SK-N-MC (cell line): Measurements from ENCODE around the gene CDK11B.

Experiments used
- EZH2 ChIP-seq: fragments of 200-600 bp; sonication (generic); IDR thresholded peaks from one replicate; pipeline ENCODE4 v1.6.1; 2017; ENCODE audit warnings: antibody characterized with exemption
- FOXP2 ChIP-seq: optimal IDR thresholded peaks from 2 replicates; pipeline ENCODE3; 2011; ENCODE audit warnings: mild to moderate bottlenecking, moderate library complexity; ENCODE audit not compliant: insufficient read depth; ENCODE audit errors: extremely low read length, control extremely low read depth

- TF ChIP-seq FOXP2 (no peak), EZH2 (no peak)
These were observed 48.9 kb downstream of the CDK11B start for GRCh38 chr1:1609822-1610485.
